Keratinocyte (primary cell): ENCODE data around the gene IFFO2. TPM values are rescaled to one million over a fixed set of nuclear protein-coding genes. Genes with fewer than 3 reads are reported as not detected.

ENCODE experiments used
- DNase-seq: peaks from one replicate; pipeline ENCODE4 v3.0.0-alpha.2; 2011; ENCODE audit warnings: low read depth, missing footprints, low spot score
- FAIRE-seq: peaks from 2 replicates; lab custom pipeline; 2011; peaks lifted over from hg19 to GRCh38; lab: Jason Lieb, UNC
- H2AFZ ChIP-seq: 2 replicates; pipeline ENCODE4 v1.6.0; 2012; ENCODE audit warnings: low read length, control low read depth, inconsistent platforms; ENCODE audit not compliant: control insufficient read depth
- H3K27ac ChIP-seq: 2 replicates; pipeline ENCODE4 v1.5.1; 2011; ENCODE audit warnings: low read length; ENCODE audit not compliant: control insufficient read depth, insufficient read depth
- H3K27me3 ChIP-seq: 3 replicates; pipeline ENCODE4 v1.6.0; 2011; ENCODE audit warnings: low read length; ENCODE audit not compliant: control insufficient read depth, insufficient read depth; ENCODE audit errors: extremely low read depth
- H3K36me3 ChIP-seq, 2 experiments: 2 replicates in 1 of 2; 3 replicates in 1 of 2; pipeline ENCODE4 v1.5.1; 2011; ENCODE audit warnings: low read length in 2 of 2, mild to moderate bottlenecking in 1 of 2; ENCODE audit not compliant: control insufficient read depth in 2 of 2, insufficient read depth in 2 of 2; ENCODE audit errors: extremely low read depth in 1 of 2
- H3K4me1 ChIP-seq: 3 replicates; pipeline ENCODE4 v1.5.1; 2011; ENCODE audit warnings: low read length; ENCODE audit not compliant: control insufficient read depth, insufficient read depth; ENCODE audit errors: extremely low read depth
- H3K4me2 ChIP-seq: 3 replicates; pipeline ENCODE4 v1.6.0; 2011; ENCODE audit warnings: low read depth, low read length; ENCODE audit not compliant: control insufficient read depth, insufficient read depth; ENCODE audit errors: extremely low read depth
- H3K4me3 ChIP-seq, 3 experiments: fragments of 200-600 bp in 1 of 3; sonication (generic) in 1 of 3; 2 replicates in 2 of 3; 3 replicates in 1 of 3; pipeline ENCODE4 v1.5.1; 2011 to 2016; ENCODE audit warnings: low read length in 3 of 3, mild to moderate bottlenecking in 3 of 3, control low read depth in 2 of 3, inconsistent platforms in 1 of 3, low read depth in 1 of 3, mixed read lengths in 1 of 3, mixed run types in 1 of 3, moderate library complexity in 1 of 3; ENCODE audit not compliant: control insufficient read depth in 2 of 3, insufficient read depth in 2 of 3; ENCODE audit errors: extremely low read depth in 1 of 3
- H3K79me2 ChIP-seq: 2 replicates; pipeline ENCODE4 v1.6.0; 2012; ENCODE audit warnings: low read length; ENCODE audit not compliant: control insufficient read depth, insufficient read depth
- H3K9ac ChIP-seq: 3 replicates; pipeline ENCODE4 v1.6.0; 2011; ENCODE audit warnings: low read length; ENCODE audit not compliant: control insufficient read depth, insufficient read depth; ENCODE audit errors: extremely low read depth
- H3K9me1 ChIP-seq: 3 replicates; pipeline ENCODE4 v1.6.0; 2011; ENCODE audit warnings: low read length; ENCODE audit not compliant: control insufficient read depth, insufficient read depth; ENCODE audit errors: extremely low read depth
- H3K9me3 ChIP-seq: 2 replicates; pipeline ENCODE4 v1.5.1; 2012; ENCODE audit warnings: low read depth, low read length; ENCODE audit not compliant: control insufficient read depth
- H4K20me1 ChIP-seq: 3 replicates; pipeline ENCODE4 v1.6.0; 2011; ENCODE audit warnings: low read length; ENCODE audit not compliant: control insufficient read depth, insufficient read depth; ENCODE audit errors: extremely low read depth
- CTCF ChIP-seq, 3 experiments: IDR thresholded peaks in 1 of 3; conservative IDR thresholded peaks in 1 of 3; optimal IDR thresholded peaks in 1 of 3; 2 replicates in 2 of 3; 3 replicates in 1 of 3; pipeline versions ENCODE3 to v1.5.1; 2011; ENCODE audit warnings: low read length in 3 of 3, mild to moderate bottlenecking in 3 of 3, moderate library complexity in 2 of 3, control low read depth in 1 of 3, inconsistent platforms in 1 of 3; ENCODE audit not compliant: insufficient read depth in 2 of 3; ENCODE audit errors: extremely low read depth in 1 of 3
- EZH2 ChIP-seq: IDR thresholded peaks from one replicate; pipeline ENCODE4 v1.6.1; 2012; ENCODE audit warnings: inconsistent platforms, mild to moderate bottlenecking, low read length, moderate library complexity
- dilution Hi-C: fragments of 300-500 bp; cut with MboI; formaldehyde crosslinking; loops from one replicate; pipeline ENCODE4 v1.7.0; 2020; ENCODE audit warnings: low sequenced_read_pairs; ENCODE audit not compliant: extremely low pct_ligation_motif_present
- polyA plus RNA-seq, 5 experiments: library from polyadenylated mRNA; depleted of rRNA in 3 of 5; stranded (reverse) in 3 of 5; stranded (forward) in 1 of 5; unstranded in 1 of 5; fragments of >200 nt; gene quantifications; 1 replicate in 1 of 5; 2 replicates in 3 of 5; 3 replicates in 1 of 5; pipeline versions ENCODE4 v1.2.1 to v1.2.3, GENCODE V29; 2011 to 2012; ENCODE audit warnings: missing spikeins in 2 of 5, low read depth in 1 of 5, low replicate concordance in 1 of 5

IFFO2 gene
- polyA plus RNA-seq, 1 donor (not counting 4 experiments of a cell fraction or from before 2014, with no cell fraction given): 57.9 TPM

- Histone ChIP-seq H3K9me3 (no peaks in the 10 kb centered on the region), H3K79me2 (peaks cover 96% of the 10 kb centered on the region), H3K4me1 (peaks cover 90% of the 10 kb centered on the region), H2AFZ (no peak overlapping the region), H3K36me3 (peaks cover 6 to 17% of the 10 kb centered on the region in 2 experiments), H3K9me1 (peaks cover 5% of the 10 kb centered on the region), H3K4me3 (no peak overlapping the region), H3K9ac (peak overlapping the region; percentile 65), H3K4me2 (peak overlapping the region; percentile 60), H3K27me3 (no peaks in the 10 kb centered on the region), H4K20me1 (no peaks in the 10 kb centered on the region), H3K27ac (peak overlapping the region; percentile 93)
- DNase-seq: no peak
- TF ChIP-seq CTCF (optimal IDR thresholded peaks at IDR 0.05 in 1 of 3, IDR thresholded peaks at IDR 0.05 in 1 of 3, conservative IDR thresholded peaks at IDR 0.05 in 1 of 3; ENCODE audit: extremely low read depth in 1 of 3, insufficient read depth in 2 of 3, low read length in 3 of 3): no peak
- no peak for TF ChIP-seq EZH2
- FAIRE-seq: peak; percentile 90
- dilution Hi-C loops: no loop called here
These were observed 15.0 kb downstream of the IFFO2 start for GRCh38 chr1:18941221-18942141.

GRCh38 chr1:18940303-18941020 is 16.0 kb downstream of the IFFO2 start:
- peaks cover 6 to 24% of the 10 kb centered on the region in 2 experiments for H3K36me3 ChIP-seq
- no peak for DNase-seq
- FAIRE-seq: peak; percentile 17
- dilution Hi-C loops: no loop called here
- H3K9ac ChIP-seq: peak overlapping the region; percentile 65
- H3K79me2 ChIP-seq: peaks cover 96% of the 10 kb centered on the region
- H3K27ac ChIP-seq: peak overlapping the region; percentile 93
- peak overlapping the region; percentile 60 for H3K4me2 ChIP-seq
- H3K9me3 ChIP-seq: no peaks in the 10 kb centered on the region
- H3K4me3 ChIP-seq: no peak overlapping the region
- no peaks in the 10 kb centered on the region for H3K27me3 ChIP-seq
- H4K20me1 ChIP-seq: peaks cover 2% of the 10 kb centered on the region
- peaks cover 8% of the 10 kb centered on the region for H3K9me1 ChIP-seq
- H3K4me1 ChIP-seq: peaks cover 89% of the 10 kb centered on the region
- H2AFZ ChIP-seq: no peak overlapping the region
- no peak for TF ChIP-seq CTCF (optimal IDR thresholded peaks at IDR 0.05 in 1 of 3, IDR thresholded peaks at IDR 0.05 in 1 of 3, conservative IDR thresholded peaks at IDR 0.05 in 1 of 3; ENCODE audit: extremely low read depth in 1 of 3, insufficient read depth in 2 of 3, low read length in 3 of 3)
- no peak for TF ChIP-seq EZH2
